ENCODE results near the gene OR6T1. TPM values are rescaled to one million over a fixed set of nuclear protein-coding genes. Genes with fewer than 3 reads are reported as not detected.

Gene OR6T1
- total RNA-seq, 3 donors from 2014 or later = not detected

DNA sequence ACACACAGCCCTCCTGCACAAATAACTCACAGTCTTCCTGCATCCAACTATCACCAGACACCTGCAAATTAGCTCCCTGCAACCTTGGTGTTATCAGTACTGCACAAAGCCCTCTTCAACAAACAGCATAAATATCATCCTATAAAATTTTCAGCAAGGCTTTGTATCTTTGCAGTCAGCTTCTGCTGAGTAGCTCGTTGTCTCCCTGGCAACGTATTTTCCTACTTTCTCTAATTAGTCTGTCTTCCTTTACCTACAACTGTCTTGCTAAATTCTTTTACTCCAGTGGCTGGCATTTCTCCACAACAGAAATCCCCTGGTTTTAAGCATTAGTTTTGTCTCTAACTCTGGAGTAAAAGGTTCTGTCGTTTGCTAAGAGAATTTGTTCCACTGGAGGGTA is 37.8 kb downstream of the OR6T1 start:
- no peaks in the 10 kb centered on the region for H3K36me3 ChIP-seq (ENCODE audit: low read depth)
- no peak for ATAC-seq
- H3K4me1 ChIP-seq (ENCODE audit: low read depth) = no peaks in the 10 kb centered on the region
- TF ChIP-seq, protein P1, sequence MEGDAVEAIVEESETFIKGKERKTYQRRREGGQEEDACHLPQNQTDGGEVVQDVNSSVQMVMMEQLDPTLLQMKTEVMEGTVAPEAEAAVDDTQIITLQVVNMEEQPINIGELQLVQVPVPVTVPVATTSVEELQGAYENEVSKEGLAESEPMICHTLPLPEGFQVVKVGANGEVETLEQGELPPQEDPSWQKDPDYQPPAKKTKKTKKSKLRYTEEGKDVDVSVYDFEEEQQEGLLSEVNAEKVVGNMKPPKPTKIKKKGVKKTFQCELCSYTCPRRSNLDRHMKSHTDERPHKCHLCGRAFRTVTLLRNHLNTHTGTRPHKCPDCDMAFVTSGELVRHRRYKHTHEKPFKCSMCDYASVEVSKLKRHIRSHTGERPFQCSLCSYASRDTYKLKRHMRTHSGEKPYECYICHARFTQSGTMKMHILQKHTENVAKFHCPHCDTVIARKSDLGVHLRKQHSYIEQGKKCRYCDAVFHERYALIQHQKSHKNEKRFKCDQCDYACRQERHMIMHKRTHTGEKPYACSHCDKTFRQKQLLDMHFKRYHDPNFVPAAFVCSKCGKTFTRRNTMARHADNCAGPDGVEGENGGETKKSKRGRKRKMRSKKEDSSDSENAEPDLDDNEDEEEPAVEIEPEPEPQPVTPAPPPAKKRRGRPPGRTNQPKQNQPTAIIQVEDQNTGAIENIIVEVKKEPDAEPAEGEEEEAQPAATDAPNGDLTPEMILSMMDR (IDR thresholded peaks at IDR 0.05) = no peak
- no peak for DNase-seq
- H3K9me3 ChIP-seq = no peaks in the 10 kb centered on the region
- no peak overlapping the region for H3K4me3 ChIP-seq
- intact Hi-C loops (cut with DNase I, micrococcal nuclease) = no loop called here

DNA sequence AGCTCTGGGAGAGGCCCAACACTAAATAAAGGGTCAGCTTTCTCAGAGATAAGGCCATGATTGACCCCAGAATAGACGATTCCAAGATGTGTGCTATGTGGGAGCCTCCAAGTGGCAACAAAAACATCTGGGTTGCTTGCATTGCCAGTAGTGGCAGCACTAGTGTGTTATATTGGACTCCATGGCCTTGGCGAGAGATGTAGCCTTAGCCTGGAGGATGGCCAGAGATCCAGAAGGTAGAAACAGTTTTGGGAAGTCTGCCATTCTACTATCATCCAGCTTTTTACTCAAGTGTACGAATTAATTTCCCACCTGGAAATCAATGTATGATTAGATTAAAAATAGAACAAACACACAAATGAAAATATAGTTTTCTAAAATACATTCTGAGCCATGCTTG is 38.7 kb downstream of the OR6T1 start:
- Histone ChIP-seq H3K4me1 (ENCODE audit: low read depth) (no peaks in the 10 kb centered on the region), H3K36me3 (ENCODE audit: low read depth) (no peaks in the 10 kb centered on the region), H3K9me3 (no peaks in the 10 kb centered on the region), H3K4me3 (no peak overlapping the region)
- ATAC-seq = no peak
- no peak for DNase-seq
- TF ChIP-seq, protein P1 (IDR thresholded peaks at IDR 0.05) = no peak
- intact Hi-C loops (cut with DNase I, micrococcal nuclease) = no loop called here

DNA sequence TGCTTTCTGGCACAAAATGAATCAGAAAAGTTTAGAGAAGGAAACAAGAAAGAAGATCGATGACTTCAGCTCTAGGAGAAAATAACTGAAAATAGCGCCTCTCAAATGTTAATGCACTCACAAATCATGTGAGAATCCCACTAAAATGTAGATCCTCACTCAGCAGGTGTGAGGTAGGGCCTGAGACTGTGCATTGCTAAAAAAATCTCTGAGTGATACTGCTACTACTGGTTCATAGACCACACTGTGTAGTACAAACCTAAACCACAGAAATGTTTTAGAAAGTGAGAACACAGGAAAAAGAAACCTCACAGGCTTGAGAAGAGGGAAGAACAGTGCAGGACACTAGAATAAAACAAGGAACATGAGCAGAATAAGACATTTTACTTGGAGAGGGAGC is 39.7 kb downstream of the OR6T1 start:
- Histone ChIP-seq H3K4me1 (ENCODE audit: low read depth) (no peaks in the 10 kb centered on the region), H3K4me3 (no peak overlapping the region), H3K36me3 (ENCODE audit: low read depth) (no peaks in the 10 kb centered on the region), H3K9me3 (no peaks in the 10 kb centered on the region)
- intact Hi-C loops (cut with DNase I, micrococcal nuclease) = no loop called here
- TF ChIP-seq, protein P1 (IDR thresholded peaks at IDR 0.05) = no peak
- no peak for DNase-seq
- ATAC-seq = no peak

DNA sequence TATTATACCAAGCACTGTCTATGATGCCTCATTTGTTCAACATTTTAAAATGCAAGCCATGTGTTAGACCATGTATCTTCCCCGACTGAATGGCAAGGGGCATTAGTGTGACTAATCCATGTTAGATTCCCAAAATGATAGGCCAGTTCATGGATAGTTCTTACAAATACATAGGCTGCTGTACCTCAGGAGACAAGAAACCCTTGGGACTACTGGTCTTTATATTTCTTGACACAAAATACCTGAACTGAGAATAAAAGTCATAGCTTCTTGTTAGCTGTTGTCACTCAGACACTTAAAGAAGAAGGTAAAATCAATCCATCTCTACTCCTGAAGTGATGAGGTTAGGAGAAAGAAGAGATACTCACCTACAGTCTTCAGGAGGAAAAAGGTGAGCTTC is 41.8 kb downstream of the OR6T1 start, which contains the start of gene OR8D4:
TSS of gene OR8D4 (plus strand) at position 301 of the 400 bp plus-strand sequence. CDS start 4,265 bp downstream, outside the sequence.
- Histone ChIP-seq H3K4me3 (no peak within 1 kb of the TSS), H3K9me3 (no peaks in the 10 kb centered on the region), H3K36me3 (ENCODE audit: low read depth) (no peaks in the 10 kb centered on the region), H3K4me1 (ENCODE audit: low read depth) (no peaks in the 10 kb centered on the region)
- intact Hi-C loops (cut with DNase I, micrococcal nuclease) = no loop called here
- TF ChIP-seq, protein P1 (IDR thresholded peaks at IDR 0.05) = no peak
- no peak for ATAC-seq
- DNase-seq = no peak

DNA sequence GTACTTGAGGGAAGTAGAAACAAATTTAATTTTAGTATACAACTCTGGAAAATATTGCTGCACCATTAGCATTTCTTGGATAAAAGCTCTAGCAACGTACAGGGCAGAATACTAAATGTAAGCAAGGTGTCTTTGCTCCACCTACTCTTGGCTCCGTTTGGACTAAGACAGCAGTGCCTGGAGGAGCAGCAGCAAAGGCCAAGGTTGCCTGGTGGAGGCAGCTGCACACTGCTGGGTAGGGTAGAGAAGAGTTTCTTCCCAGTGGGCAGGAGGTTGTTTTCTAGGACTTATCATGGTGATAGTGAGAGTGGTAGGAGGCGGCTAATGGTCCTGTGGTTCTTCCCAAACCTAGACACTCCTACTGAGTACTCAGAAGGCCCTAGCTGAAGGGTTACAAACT is 43.8 kb downstream of the OR6T1 start:
- Histone ChIP-seq H3K36me3 (ENCODE audit: low read depth) (no peaks in the 10 kb centered on the region), H3K4me3 (no peak overlapping the region), H3K9me3 (no peaks in the 10 kb centered on the region), H3K4me1 (ENCODE audit: low read depth) (no peaks in the 10 kb centered on the region)
- TF ChIP-seq, protein P1 (IDR thresholded peaks at IDR 0.05) = no peak
- no peak for ATAC-seq
- DNase-seq = no peak
- intact Hi-C loops (cut with DNase I, micrococcal nuclease) = no loop called here

Other genes with a start within 250 kb of the OR6T1 start
- 10 to 100 TPM; 10.6 to 11.9 (median 11.1) TPM for gene ZNF202, start 202.2 kb downstream of the OR6T1 start, total RNA-seq
- not detected for gene OR6X1, start 189.3 kb downstream of the OR6T1 start, total RNA-seq
- gene OR6M1, start 137.5 kb downstream of the OR6T1 start, total RNA-seq = not detected
- gene TMEM225, start 58.2 kb downstream of the OR6T1 start, total RNA-seq = not detected
- 1 to 10 TPM in 1 of 3 donors, under 1 TPM in 1, not detected in 1; 0.87 to 1.3 TPM for gene OR8D4, start 41.7 kb downstream of the OR6T1 start, total RNA-seq
- gene OR4D5, start 4.2 kb downstream of the OR6T1 start, total RNA-seq = 1 to 10 TPM in 2 of 3 donors, not detected in 1; 2.1 to 2.2 TPM
- gene OR10S1, start 33.9 kb upstream of the OR6T1 start, total RNA-seq = not detected
- not detected for gene OR10G6, start 51.3 kb upstream of the OR6T1 start, total RNA-seq
- under 1 TPM in 2 of 3 donors, not detected in 1; 0.41 to 0.55 TPM for gene OR10G4, start 69.2 kb upstream of the OR6T1 start, total RNA-seq
- under 1 TPM in 2 of 3 donors, not detected in 1; 0.46 to 0.49 TPM for gene OR10G9, start 79.2 kb upstream of the OR6T1 start, total RNA-seq
- gene OR10G8, start 83.0 kb upstream of the OR6T1 start, total RNA-seq = under 1 TPM in 1 of 3 donors, not detected in 2; 0.46 TPM
- gene OR10G7, start 97.5 kb upstream of the OR6T1 start, total RNA-seq = not detected
- 10 to 100 TPM; 41.2 to 97.3 (median 55.8) TPM for gene VWA5A, start 171.6 kb upstream of the OR6T1 start, total RNA-seq
- gene OR10D3, start 239.5 kb upstream of the OR6T1 start, total RNA-seq = not detected